Ascending aorta (tissue), 2 donors: ENCODE results near the gene BMX. TPM values are rescaled to one million over a fixed set of nuclear protein-coding genes. Genes with fewer than 3 reads are reported as not detected.

Experiments
- DNase-seq, 2 donors: peaks; one replicate each; pipeline ENCODE4 v3.0.0-alpha.2; 2019; ENCODE audit warnings: low spot score in 2 of 2
- H3K27ac ChIP-seq, 2 donors: fragments of 200-600 bp; sonication (generic); one replicate each; pipeline ENCODE4 v1.5.1; 2016 to 2017; ENCODE audit warnings: mild to moderate bottlenecking in 1 of 2
- H3K27me3 ChIP-seq: fragments of 200-600 bp; sonication (generic); one replicate; pipeline ENCODE4 v1.5.1; 2017
- H3K36me3 ChIP-seq, 2 donors: fragments of 200-600 bp; sonication (generic); one replicate each; pipeline ENCODE4 v1.5.1; 2016
- H3K4me1 ChIP-seq, 2 donors: fragments of 200-600 bp; sonication (generic); one replicate each; pipeline ENCODE4 v1.5.1; 2016 to 2017; ENCODE audit warnings: mild to moderate bottlenecking in 1 of 2
- H3K4me3 ChIP-seq, 2 donors: fragments of 200-600 bp; sonication (generic); one replicate each; pipeline ENCODE4 v1.5.1; 2016 to 2017; ENCODE audit warnings: mild to moderate bottlenecking in 1 of 2
- H3K9me3 ChIP-seq, 2 donors: fragments of 200-600 bp; sonication (generic); one replicate each; pipeline ENCODE4 v1.5.1; 2016
- CTCF ChIP-seq, 3 experiments: fragments of 200-600 bp in 2 of 3; fragments of 450-650 bp in 1 of 3; sonication (generic) in 2 of 3; IDR thresholded peaks; one replicate each; pipeline ENCODE4 v1.5.1; 2016 to 2019; ENCODE audit warnings: antibody characterized with exemption in 3 of 3, mild to moderate bottlenecking in 1 of 3, moderate library complexity in 1 of 3
- intact Hi-C: fragments of 100-400 bp; cut with DNase I; formaldehyde crosslinking; loops from one replicate; pipeline ENCODE4 v1.15.1; 2023
- total RNA-seq: library from RNA; depleted of rRNA; stranded (reverse); fragments of >200 nt; gene quantifications from one replicate; pipeline ENCODE4 v1.1.0, GENCODE V29; 2016

Gene BMX
- total RNA-seq, 1 donor from 2014 or later: 1.3 TPM

DNA sequence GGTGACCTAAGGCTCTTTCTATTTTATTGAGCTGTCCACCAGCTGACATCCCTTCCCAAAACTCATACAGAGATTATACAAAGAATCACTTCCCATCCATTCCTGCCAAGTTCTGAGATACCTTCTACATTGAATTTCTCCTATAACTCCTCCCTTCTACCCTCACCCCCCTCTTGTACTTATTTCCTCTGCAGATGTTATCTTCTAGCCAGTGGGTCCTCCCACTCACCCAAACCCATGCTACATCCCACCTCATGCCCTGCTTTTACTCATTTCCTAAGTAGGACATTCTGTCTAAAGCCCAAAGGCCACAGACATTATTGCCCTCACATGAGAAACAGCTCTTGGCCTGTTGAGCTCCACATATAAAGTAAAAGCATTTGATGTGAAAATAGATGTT is 28.6 kb downstream of the BMX start:
- intact Hi-C loops: no loop called here
- Histone ChIP-seq H3K27me3 (no peaks in the 10 kb centered on the region), H3K9me3 (no peaks in the 10 kb centered on the region), H3K4me3 (no peak overlapping the region), H3K4me1 (no peaks in the 10 kb centered on the region), H3K27ac (no peak overlapping the region), H3K36me3 (no peaks in the 10 kb centered on the region)
- no peak for DNase-seq
- TF ChIP-seq CTCF (IDR thresholded peaks at IDR 0.05): no peak

GRCh38 chrX:15530318-15530717 is 29.7 kb downstream of the BMX start:
- Histone ChIP-seq H3K36me3 (no peaks in the 10 kb centered on the region), H3K4me3 (no peak overlapping the region), H3K9me3 (no peaks in the 10 kb centered on the region), H3K27ac (no peak overlapping the region), H3K4me1 (no peaks in the 10 kb centered on the region), H3K27me3 (no peaks in the 10 kb centered on the region)
- intact Hi-C loops: no loop called here
- TF ChIP-seq CTCF (IDR thresholded peaks at IDR 0.05): no peak
- DNase-seq: no peak

DNA sequence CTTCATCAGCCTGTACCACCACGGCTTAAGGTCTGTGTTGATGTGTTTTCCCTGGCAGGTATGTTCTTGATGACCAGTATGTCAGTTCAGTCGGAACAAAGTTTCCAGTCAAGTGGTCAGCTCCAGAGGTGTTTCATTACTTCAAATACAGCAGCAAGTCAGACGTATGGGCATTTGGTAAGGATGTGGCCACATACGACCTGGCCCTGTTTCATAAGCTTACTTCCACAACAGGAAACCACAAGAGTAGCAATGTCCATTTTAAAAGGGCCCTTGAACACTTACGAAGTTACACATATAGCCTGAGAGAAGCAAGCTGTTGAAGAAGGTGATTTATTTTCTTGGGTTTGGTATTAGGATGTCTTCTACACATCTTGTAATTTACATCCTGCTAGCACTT is 46.1 kb downstream of the BMX start:
- Histone ChIP-seq H3K27me3 (no peaks in the 10 kb centered on the region), H3K4me1 (no peaks in the 10 kb centered on the region), H3K36me3 (no peaks in the 10 kb centered on the region), H3K4me3 (no peak overlapping the region), H3K9me3 (no peaks in the 10 kb centered on the region), H3K27ac (no peak overlapping the region)
- no peak for TF ChIP-seq CTCF (IDR thresholded peaks at IDR 0.05)
- no peak for DNase-seq
- intact Hi-C loops: no loop called here

DNA sequence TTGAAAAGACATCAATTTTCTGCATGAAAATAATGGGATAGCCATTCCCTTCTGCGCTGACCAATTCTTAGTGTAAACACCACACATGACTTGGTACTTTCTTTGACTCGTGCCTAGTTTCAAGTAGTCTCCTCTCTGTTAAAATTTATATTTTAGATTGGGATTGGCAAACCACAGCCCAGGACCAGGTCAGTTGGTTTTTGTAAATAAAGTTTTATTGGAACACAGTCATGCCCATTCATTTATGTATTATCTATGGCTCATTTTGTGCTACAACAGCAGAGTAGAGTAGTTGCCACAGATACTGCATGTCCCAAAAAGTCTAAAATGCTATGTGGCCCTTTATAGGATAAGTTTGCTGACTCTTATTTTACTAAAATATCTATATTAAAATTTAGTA is 46.7 kb downstream of the BMX start:
- no peaks in the 10 kb centered on the region for H3K27me3 ChIP-seq
- intact Hi-C loops: no loop called here
- no peaks in the 10 kb centered on the region for H3K9me3 ChIP-seq
- no peak for DNase-seq
- H3K36me3 ChIP-seq: no peaks in the 10 kb centered on the region
- TF ChIP-seq CTCF (IDR thresholded peaks at IDR 0.05): no peak
- no peaks in the 10 kb centered on the region for H3K4me1 ChIP-seq
- H3K27ac ChIP-seq: no peak overlapping the region
- no peak overlapping the region for H3K4me3 ChIP-seq

DNA sequence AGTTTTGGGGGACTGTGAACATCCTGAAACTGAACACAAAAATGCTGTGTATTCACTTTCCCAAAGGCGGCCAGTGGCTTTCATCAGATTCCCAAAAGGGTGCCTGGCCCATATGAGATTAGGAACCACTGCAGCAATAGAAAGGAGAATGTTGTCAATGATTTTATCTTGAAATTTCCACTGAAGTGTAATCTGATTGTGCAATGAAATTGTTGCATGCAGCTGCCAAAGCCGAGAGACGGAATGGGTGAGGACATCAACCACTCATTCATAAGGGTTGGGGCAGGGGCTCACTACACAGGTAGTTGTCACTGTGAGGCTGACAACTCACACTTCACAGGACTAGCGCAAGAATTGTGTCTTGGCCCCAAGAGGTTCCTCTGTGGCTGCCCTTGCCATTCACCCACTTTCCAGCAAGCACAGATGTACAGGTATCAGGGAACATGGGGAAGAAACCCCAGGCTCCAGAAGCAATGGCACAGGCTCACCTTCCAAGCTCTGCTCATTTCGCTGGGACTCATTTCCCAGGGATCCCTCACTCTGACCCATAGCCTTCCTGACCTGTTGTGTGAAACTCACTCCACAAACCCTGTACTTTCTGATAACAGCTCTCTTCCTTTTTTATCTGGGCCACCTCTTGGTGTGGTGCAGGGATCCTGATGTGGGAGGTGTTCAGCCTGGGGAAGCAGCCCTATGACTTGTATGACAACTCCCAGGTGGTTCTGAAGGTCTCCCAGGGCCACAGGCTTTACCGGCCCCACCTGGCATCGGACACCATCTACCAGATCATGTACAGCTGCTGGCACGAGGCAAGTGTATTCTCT is 48.8 kb downstream of the BMX start:
- DNase-seq: no peak
- Histone ChIP-seq H3K27ac (no peak overlapping the region), H3K36me3 (no peaks in the 10 kb centered on the region), H3K27me3 (no peaks in the 10 kb centered on the region), H3K4me1 (no peaks in the 10 kb centered on the region), H3K4me3 (no peak overlapping the region), H3K9me3 (no peaks in the 10 kb centered on the region)
- intact Hi-C loops: no loop called here
- no peak for TF ChIP-seq CTCF (IDR thresholded peaks at IDR 0.05)
